NCI-H446 (cell line): ENCODE data around the gene SRGAP1.
"Not testable (repeated sequence)": the region's sequence is repeated elsewhere in the genome, so short reads cannot be mapped to it uniquely, and the experiment has no call there.

Experiments
- DNase-seq, 2 experiments: peaks; one replicate each; lab custom pipeline; 2025; lab: John Stamatoyannopoulos, UW

Gene SRGAP1

DNA sequence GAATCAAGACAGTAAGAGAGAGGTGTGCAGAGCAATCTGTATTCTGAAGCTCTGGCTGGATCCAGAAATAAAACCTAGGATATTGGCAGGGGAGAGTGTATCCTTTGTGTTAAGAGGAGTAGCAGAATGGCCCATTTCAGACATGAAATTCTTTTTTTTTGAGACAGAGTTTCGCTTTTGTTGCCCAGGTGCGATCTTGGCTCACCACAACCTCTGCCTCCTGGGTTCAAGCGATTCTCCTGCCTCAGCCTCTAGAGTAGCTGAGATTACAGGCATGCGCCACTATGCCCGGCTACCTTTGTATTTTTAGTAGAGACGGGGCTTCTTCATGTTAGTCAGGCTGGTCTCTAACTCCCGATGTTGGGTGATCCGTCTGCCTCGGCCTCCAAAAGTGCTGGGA is 6.1 kb upstream of the SRGAP1 start:
- no peak for DNase-seq

- no peak for DNase-seq
Measured at GRCh38 chr12:63841011-63841410, 3.5 kb upstream of the SRGAP1 start.

- no peak for DNase-seq
Measured at GRCh38 chr12:63841571-63841970, 2.9 kb upstream of the SRGAP1 start.

- not testable (repeated sequence) for DNase-seq
Measured at GRCh38 chr12:63842750-63843149, 1.8 kb upstream of the SRGAP1 start.

DNA sequence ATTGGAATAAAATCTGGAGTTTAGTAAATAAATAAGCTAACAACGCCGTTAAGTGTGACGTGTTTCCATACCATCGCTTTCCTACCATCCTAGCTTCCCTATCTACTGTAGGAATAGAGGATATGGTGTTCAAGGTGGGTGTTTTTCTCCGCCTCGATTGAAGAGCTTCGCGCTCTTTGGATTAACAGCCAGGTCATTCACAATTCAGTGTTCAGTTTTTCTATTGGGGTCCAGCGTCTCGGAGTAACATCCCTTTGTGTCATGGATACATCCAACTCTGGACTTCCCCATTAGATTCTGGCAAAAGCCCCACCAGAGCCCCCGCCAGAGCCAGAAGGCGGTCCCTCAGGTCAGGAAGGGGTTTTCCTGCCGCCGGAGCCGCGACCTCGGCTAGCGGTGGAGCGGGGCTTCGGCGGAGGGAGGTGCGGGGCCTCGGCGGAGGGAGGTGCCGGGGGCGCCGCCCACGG is 1.2 kb upstream of the SRGAP1 start:
- DNase-seq, result no peak

- DNase-seq, result peak; percentile 82 to 94
Measured at GRCh38 chr12:63843721-63844390, 644 bp upstream of the SRGAP1 start.

DNA sequence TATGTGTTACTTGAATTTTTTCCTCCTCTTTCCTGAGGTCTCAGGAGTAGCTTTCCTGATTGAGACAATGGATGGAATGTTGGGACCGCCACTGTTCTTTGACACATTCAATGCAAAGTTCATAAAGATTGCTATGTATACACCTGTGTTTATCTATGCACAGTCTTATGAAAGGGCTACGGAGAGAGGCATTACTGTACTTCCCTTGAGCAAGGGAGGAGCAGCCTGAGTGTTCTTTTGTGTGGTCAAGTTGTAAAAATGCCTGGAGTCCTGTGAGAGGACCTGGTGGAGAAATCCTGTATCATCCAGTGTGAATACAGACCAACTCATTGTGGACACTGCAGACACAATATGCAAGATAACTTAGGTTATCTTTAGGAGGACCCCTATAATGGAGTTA is 1.2 kb downstream of the SRGAP1 start:
- no peak for DNase-seq

- DNase-seq, result peak in 1 of 2 experiments; percentile 20
Measured at GRCh38 chr12:63846238-63846967, 1.9 kb downstream of the SRGAP1 start.

- no peak for DNase-seq
Measured at GRCh38 chr12:63848450-63848849, 4.0 kb downstream of the SRGAP1 start.

DNA sequence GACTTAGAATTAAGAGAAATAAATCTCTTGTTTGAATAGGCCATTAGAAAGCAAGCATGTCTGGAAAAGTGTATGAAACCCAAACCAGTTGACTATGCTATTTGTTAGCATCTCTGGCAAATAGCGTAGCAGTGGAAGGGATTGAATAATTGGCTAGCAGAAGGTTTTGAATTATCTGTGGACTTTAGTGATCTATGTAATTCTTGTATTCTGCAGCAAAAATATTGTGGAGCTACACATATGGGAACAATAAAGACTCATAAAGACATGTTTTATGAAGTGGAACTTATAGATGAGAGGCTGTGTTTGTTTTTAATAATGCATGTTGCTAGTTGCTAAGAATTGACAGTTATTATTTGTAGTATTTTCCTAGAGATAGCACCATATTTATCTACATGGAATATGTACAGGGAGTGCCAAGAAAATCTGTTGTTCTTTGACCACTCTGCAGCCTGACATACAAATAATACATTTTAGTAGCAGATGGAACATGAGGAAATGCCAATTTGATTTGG is 4.7 kb downstream of the SRGAP1 start:
- DNase-seq, result peak in 1 of 2 experiments; percentile 30

DNA sequence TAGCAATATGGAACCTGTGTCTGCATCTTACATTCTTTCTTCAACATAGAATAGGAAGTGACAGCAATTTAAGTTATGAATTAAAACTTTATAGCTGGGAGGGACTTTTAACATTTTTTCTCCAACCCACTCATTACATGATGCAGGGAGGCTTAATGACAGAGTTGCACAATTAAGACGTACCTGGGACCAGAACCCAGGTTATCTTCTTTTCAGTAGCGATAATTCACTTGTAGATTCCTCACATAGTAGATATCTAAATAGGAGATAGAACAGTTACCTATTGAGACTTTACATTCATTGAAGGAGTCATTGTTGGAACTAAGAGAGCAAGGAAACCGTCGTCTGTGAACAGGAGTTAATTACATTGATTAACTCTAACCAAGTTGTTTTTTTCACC is 5.1 kb downstream of the SRGAP1 start:
- no peak for DNase-seq

- DNase-seq, result no peak
Measured at GRCh38 chr12:63853978-63854377, 9.5 kb downstream of the SRGAP1 start.

DNA sequence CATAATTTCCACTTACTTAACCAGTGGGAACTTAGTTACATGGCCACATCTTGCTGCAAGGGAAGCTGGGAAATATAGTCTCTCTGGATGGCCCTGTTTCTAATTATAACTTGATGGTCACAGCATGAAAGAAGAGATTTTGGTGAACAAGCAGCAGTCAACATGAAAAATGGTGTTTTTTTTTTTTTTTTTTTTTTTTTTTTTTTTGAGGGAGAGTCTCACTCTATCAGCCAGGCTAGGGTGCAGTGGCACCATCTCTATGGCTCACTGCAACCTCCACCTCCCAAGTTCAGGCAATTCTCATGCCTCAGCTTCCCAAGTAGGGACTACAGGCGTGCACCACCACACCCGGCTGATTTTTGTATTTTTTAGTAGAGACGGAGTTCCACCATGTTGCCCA is 10.8 kb downstream of the SRGAP1 start:
- no peak for DNase-seq

DNA sequence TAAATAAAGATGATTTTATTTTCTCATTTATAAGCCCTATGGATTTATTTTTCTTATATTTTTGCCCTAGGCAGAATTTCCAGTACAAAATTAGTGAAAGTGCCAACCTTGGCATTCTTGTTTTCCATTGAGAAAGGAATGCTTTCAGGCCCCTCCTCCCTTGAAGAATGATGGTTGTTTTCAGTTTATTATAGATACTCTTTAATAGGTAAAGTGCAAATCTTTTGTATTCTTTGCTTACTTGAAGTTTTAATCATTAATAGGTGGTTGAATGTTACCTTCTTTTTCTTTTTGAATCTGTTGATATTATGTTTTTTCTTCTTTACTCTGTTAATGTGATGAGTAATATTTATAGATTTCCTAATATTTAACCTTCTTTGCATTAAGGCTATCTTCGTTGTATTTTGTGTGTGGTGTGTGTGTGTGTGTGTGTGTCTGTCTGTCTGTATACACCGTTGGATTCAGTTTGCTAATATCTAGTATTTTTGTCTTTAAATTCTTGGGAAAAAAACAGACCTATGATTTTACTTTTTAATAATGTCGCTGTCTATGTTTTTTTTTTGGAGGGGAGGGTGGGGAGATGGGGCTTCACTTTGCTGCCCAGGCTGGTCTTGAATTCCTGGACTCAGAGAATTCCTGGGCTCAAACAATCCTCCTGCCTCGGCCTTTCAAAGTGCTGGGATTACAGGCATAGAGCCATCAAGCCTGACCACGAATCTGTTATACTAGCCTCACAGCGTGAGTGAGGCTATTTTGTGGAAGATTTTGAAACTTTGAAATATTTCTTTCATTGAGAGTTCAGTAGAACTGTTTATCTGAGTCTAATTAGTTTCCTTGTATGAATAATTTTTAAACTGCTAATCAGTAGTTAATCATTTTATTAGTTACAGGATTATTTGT is 13.5 kb downstream of the SRGAP1 start:
- DNase-seq, result no peak

DNA sequence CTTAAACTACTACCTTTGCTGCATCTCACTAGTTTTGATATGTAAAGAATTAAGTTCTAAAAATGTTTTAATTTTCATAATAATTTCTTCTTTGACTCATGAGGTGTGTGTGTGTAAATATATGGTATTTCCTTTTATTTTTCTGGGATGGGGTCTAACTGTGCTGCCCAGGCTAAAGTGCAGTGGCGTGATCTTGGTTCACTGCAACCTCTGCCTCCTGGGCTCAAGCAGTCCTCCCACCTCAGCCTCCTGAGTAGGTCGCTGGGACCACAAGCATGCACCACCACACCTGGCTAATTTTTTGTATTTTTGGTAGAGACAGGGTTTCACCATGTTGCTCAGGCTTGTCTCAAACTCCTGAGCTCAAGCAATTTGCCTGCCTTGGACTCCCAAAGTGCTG is 15.4 kb downstream of the SRGAP1 start:
- not testable (repeated sequence) for DNase-seq

GRCh38 chr12:63862187-63862968 is 17.9 kb downstream of the SRGAP1 start:
- peak in 1 of 2 experiments; percentile 19 for DNase-seq

DNA sequence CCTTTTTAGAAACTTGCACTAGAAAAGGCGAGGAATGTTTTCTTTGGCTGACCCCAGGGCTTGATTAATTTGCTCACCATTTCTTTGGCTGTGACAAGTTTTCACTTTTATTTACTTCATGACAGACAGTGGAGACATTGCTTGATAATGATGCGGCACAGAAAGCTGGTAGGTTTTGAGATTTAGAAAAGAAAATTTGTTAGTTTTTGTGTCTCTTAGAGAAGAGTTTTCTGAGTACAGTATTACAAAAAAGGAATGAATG is 18.4 kb downstream of the SRGAP1 start:
- DNase-seq, result no peak

GRCh38 chr12:63863658-63864453 is 19.4 kb downstream of the SRGAP1 start:
- no peak for DNase-seq

GRCh38 chr12:63864454-63864706 is 19.9 kb downstream of the SRGAP1 start:
- DNase-seq, result no peak

DNA sequence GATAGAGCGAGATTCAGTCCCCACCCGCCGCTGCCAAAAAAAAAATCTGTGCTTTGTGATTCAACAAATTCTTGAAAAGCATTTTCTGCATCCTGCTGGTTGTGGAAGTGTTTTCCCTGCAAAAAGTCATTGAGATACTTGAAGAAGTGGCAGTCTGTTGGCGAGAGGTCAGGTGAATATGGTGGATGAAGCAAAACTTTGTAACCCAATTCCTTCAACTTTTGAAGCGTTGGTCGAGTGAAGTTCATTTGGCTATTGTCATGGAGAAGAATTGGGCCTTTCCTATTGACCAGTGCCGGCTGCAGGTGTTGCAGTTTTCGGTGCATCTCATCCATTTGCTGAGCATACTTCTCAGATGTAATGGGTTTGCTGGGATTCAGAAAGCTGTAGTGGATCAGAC is 20.9 kb downstream of the SRGAP1 start:
- no peak for DNase-seq

GRCh38 chr12:63867053-63867452 is 22.6 kb downstream of the SRGAP1 start:
- no peak for DNase-seq
